ENCODE data around the gene ZNF790. TPM values are rescaled to one million over a fixed set of nuclear protein-coding genes. Genes with fewer than 3 reads are reported as not detected.

Gene ZNF790
- total RNA-seq (1 to 10 TPM; 6.4 to 7.0 TPM), polyA plus RNA-seq (6.8 TPM)

DNA sequence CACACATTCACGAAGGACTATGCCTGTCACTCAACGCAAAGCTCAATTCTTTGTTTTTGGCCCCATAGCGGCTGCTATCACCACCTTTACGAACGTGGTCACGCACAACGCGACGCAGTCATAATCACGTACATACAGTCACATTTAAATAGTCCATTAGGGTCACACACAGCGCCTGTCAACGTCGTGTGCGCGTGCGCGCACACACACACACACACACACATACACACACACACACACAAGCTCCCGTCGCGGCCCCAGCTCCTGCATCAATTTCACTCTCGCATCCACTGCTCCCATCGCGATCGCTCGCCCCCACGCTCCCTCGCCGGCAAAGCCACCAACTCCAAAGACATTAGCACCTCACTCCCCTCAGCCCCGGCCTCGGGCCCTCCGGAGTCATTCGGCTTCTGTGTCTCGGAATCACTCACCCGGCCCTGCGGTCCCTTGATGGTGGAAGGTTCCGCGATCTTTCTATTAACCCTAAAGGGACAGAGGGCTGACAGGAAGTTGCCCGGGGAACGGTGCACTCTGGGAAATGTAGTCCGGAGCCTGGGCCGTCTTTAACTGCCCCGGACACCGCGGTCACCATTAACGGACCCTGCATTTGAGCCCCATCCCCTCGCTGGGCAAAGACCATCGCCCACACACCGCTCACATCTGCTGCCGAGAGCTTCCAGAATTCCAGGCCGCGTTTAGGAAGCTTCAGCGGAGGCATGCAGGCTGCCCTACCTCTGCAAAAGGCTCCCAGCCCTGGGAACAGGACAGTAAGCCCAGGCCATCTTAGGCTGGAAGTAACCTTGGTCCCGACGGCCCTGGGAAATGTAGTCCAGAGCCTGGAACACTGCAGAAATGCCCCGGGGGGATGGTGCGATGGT lies at the start of gene ZNF790:
TSS of gene ZNF790 (minus strand) at position 482 of the 878 bp plus-strand sequence. CDS start 12,768 bp downstream, outside the sequence.
- Histone ChIP-seq H3K4me3 (ENCODE audit: low read length) (peak within 1 kb of the TSS; percentile 69), H3K4me1 (ENCODE audit: insufficient read depth, low read length) (peaks cover 14% of the 10 kb centered on the region)
- peaks cover 21 to 45% (median 33%) of the 10 kb centered on the region in 3 donors for H3K36me3 Mint-ChIP-seq

DNA sequence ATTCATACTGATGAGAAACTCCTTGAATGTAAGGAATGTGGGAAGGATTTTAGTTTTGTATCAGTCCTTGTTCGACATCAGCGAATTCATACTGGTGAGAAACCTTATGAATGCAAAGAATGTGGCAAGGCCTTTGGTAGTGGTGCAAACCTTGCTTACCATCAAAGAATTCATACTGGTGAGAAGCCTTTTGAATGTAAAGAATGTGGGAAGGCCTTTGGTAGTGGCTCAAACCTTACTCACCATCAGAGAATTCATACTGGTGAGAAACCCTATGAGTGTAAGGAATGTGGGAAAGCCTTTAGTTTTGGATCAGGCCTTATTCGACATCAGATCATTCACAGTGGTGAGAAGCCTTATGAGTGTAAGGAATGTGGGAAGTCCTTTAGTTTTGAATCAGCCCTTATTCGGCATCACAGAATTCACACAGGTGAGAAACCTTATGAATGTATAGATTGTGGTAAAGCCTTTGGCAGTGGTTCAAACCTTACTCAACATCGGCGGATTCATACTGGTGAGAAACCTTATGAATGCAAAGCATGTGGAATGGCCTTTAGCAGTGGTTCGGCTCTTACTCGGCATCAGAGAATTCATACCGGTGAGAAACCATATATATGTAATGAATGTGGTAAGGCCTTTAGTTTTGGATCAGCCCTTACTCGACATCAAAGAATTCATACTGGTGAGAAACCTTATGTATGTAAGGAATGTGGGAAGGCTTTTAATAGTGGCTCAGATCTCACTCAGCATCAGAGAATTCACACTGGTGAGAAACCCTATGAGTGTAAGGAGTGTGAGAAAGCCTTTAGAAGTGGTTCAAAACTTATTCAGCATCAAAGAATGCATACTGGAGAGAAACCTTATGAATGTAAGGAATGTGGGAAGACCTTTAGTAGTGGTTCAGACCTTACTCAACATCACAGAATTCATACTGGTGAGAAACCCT lies 39.1 kb upstream of the ZNF790 start:
- peaks cover 33% of the 10 kb centered on the region for H3K36me3 ChIP-seq (ENCODE audit: insufficient read depth, low read length)
- Mint-ChIP-seq H3K4me1 (no peaks in the 10 kb centered on the region), H3K36me3 (peaks cover 41 to 74% (median 73%) of the 10 kb centered on the region in 3 donors), H3K4me3 (no peak overlapping the region), H3K27me3 (no peaks in the 10 kb centered on the region), H3K9me3 (peaks cover 44 to 87% (median 84%) of the 10 kb centered on the region in 5 donors), H3K27ac (no peak overlapping the region)
- ChIA-PET POLR2A (no interaction called here), CTCF (no interaction called here)
- H3K27ac ChIP-seq (ENCODE audit: low read depth, low read length): no peak overlapping the region
- no peak for DNase-seq
- peaks cover 59% of the 10 kb centered on the region for H3K9me3 ChIP-seq (ENCODE audit: low read length)
- no peaks in the 10 kb centered on the region for H3K4me1 ChIP-seq (ENCODE audit: insufficient read depth, low read length)
- peak overlapping the region; percentile 2 for H3K4me3 ChIP-seq (ENCODE audit: low read length)
- H3K27me3 ChIP-seq (ENCODE audit: insufficient read depth, low read length, poor library complexity, severe bottlenecking): no peaks in the 10 kb centered on the region

More for the DNA sequence above, at the start of gene ZNF790:
- Histone ChIP-seq H3K36me3 (ENCODE audit: insufficient read depth, low read length) (no peaks in the 10 kb centered on the region), H3K9me3 (ENCODE audit: low read length) (peaks cover 18% of the 10 kb centered on the region), H3K27me3 (ENCODE audit: insufficient read depth, low read length, poor library complexity, severe bottlenecking) (no peaks in the 10 kb centered on the region), H3K27ac (ENCODE audit: low read depth, low read length) (peak within 1 kb of the TSS; percentile 77)
- ChIA-PET POLR2A (interaction anchor here (0.5 to 3.1 kb wide), 8 partner anchors 12 to 757 kb away, joined by 3 to 49 read pairs (median 7); partner anchors contain the start of genes ZNF260, ZNF345, ZNF540 and ZNF571), CTCF (interaction anchor here (1.9 kb wide), 1 partner anchor 12 kb away, joined by 17 read pairs; the partner anchor contains the start of gene ZNF345)
- Mint-ChIP-seq H3K27me3 (no peaks in the 10 kb centered on the region), H3K27ac (peak within 1 kb of the TSS in 4 of 8 donors; percentile 3 to 47 (median 38)), H3K9me3 (peaks cover 17 to 30% (median 25%) of the 10 kb centered on the region in 5 donors), H3K4me3 (peak within 1 kb of the TSS in 1 of 7 donors; percentile 68), H3K4me1 (peaks cover 5 to 21% (median 11%) of the 10 kb centered on the region in 3 donors)
- DNase-seq: peak; percentile 72 to 88 (median 85)

DNA sequence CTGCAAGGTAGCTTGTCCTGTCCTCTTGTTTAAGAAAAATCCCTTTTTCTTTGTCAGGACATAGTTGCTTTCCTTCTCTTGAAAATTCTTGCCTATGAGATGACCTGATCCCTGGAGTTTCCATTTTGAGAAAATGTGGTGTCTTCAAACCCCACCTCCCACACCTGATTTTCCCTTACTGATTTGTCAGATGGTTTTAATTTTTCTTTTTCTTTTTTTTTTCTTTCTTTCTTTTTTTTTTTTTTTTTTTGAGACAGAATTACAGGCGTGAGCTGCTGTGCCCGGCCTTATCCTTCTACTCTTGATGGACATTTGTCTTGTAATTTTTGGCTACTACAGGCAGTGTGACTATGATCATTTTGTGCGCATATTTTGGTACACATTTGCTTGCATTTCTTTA lies 13.7 kb upstream of the ZNF790 start:
- Mint-ChIP-seq H3K27ac (peak overlapping the region in 2 of 8 donors; percentile 48 to 58), H3K9me3 (peaks cover 5 to 20% (median 13%) of the 10 kb centered on the region in 5 donors), H3K4me1 (peaks cover 5 to 32% (median 19%) of the 10 kb centered on the region in 3 donors), H3K4me3 (no peak overlapping the region), H3K27me3 (no peaks in the 10 kb centered on the region), H3K36me3 (peaks cover 21 to 36% (median 30%) of the 10 kb centered on the region in 3 donors)
- ChIA-PET CTCF (no interaction called here), POLR2A (interaction anchor here (0.6 to 1.1 kb wide), 4 partner anchors 14 to 324 kb away, joined by 3 to 14 read pairs (median 3); partner anchors contain the start of gene ZNF260)
- Histone ChIP-seq H3K27me3 (ENCODE audit: insufficient read depth, low read length, poor library complexity, severe bottlenecking) (no peaks in the 10 kb centered on the region), H3K36me3 (ENCODE audit: insufficient read depth, low read length) (peaks cover 10% of the 10 kb centered on the region), H3K4me3 (ENCODE audit: low read length) (peak overlapping the region; percentile 91), H3K4me1 (ENCODE audit: insufficient read depth, low read length) (peaks cover 18% of the 10 kb centered on the region), H3K27ac (ENCODE audit: low read depth, low read length) (no peak overlapping the region), H3K9me3 (ENCODE audit: low read length) (no peaks in the 10 kb centered on the region)
- DNase-seq: no peak

DNA sequence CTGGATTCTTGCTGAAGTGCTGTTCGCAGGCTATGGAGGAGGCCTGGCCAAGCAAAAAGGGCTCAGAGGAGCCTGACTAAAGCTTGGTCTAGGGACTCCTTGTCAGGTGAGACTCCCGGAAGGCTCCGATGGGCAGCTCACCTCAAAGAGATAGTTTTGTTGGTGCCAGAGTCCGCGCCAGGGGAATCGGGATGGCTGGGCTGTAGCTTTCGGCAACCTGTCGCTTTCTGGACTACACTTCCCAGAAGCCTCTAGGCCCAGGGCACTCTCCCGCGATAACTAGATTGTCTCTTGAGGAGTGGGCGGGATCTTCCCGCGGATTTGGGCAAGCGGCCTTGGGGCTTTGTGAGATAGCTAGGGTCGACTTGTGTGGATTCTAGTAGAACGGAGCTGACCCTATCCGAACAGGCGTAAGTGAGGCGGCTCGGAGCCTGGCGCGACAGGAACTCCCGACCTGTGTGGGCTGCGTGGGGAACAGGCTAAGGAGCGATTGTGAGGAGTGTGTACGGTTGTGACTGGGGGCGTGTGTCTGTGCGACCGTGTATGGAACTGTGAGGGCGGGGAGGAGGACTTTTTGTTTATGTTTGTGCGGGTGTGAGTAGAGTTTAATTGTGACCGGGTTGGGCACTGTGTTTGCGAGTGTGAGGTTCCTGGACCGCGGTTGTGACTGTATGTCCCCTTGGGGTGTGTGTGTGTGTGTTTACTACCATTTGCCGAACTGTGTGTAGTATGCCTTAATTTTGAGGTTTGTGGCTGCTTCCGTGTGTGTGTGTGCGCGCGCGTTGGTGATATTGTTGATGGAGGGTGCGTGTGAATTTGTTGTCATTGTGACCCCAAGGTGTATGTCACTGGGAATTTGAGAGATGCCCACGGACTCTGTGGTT lies 12.6 kb upstream of the ZNF790 start, which contains the start of gene ZNF345:
TSS of gene ZNF345 (plus strand) at position 318 of the 884 bp plus-strand sequence. CDS start 25,955 bp downstream, outside the sequence.
- Histone ChIP-seq H3K36me3 (ENCODE audit: insufficient read depth, low read length) (peaks cover 3% of the 10 kb centered on the region), H3K27me3 (ENCODE audit: insufficient read depth, low read length, poor library complexity, severe bottlenecking) (no peaks in the 10 kb centered on the region), H3K4me1 (ENCODE audit: insufficient read depth, low read length) (peaks cover 18% of the 10 kb centered on the region), H3K9me3 (ENCODE audit: low read length) (no peaks in the 10 kb centered on the region), H3K4me3 (ENCODE audit: low read length) (peak within 1 kb of the TSS; percentile 91), H3K27ac (ENCODE audit: low read depth, low read length) (peak within 1 kb of the TSS; percentile 68)
- peak; percentile 75 to 91 (median 85) for DNase-seq
- CTCF ChIA-PET: interaction anchor here (1.0 to 2.3 kb wide), 3 partner anchors 13 to 321 kb away, joined by 4 to 17 read pairs (median 5); partner anchors contain the start of genes ZNF585A and ZNF790
- Mint-ChIP-seq H3K4me3 (no peak within 1 kb of the TSS), H3K4me1 (peaks cover 11 to 30% (median 19%) of the 10 kb centered on the region in 3 donors), H3K27ac (no peak within 1 kb of the TSS), H3K9me3 (peaks cover 3 to 11% (median 6%) of the 10 kb centered on the region in 5 donors), H3K27me3 (no peaks in the 10 kb centered on the region), H3K36me3 (peaks cover 19 to 33% (median 23%) of the 10 kb centered on the region in 3 donors)
- POLR2A ChIA-PET: interaction anchor here (0.8 to 2.6 kb wide), 8 partner anchors 12 to 656 kb away, joined by 3 to 49 read pairs (median 6); partner anchors contain the start of genes ZNF146, ZNF260, ZNF382 and ZNF565

DNA sequence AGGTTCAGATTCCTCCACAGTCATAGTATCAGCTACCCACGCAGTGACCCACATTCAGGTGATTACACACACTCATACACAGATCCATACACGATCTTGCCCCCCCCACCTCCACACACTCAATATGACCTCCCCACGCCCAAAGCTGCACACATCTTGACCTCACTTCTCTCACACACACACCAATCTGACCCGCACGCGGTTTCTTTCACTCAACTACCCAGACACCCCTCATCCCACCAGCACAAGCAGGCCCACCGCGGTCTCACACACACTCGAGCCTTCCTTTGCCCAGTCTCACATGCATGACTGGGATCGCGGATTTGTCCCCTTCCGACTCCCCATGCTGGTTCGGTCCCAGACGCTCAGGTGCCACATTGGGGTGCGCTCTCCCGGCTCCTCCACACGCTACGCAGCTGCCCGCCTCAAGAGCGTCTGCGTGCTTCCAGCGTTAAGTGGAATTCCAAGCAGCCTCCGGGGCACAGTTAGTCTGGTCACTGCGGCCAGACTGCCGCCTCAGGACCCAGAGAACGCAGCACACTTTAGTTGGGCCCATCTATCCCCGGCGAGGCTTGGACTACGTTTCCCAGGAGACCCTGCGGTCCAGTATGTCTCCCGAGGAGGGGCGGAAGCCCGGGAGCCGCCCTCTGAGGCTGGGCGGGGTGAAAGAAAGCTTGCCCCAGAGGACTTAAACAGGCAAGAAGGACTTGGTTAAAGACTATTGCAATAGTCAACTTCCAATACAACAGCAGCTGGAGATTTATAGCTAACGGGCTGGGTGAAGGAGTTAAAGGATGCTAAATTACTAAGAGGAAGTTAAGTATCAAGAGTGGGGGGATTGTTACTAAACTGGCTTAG lies 11.7 kb upstream of the ZNF790 start:
- CTCF ChIA-PET: interaction anchor here (1.0 to 2.3 kb wide), 3 partner anchors 12 to 322 kb away, joined by 4 to 17 read pairs (median 5); partner anchors contain the start of genes ZNF585A and ZNF790
- Mint-ChIP-seq H3K27ac (no peak overlapping the region), H3K4me3 (no peak overlapping the region), H3K36me3 (peaks cover 19 to 35% (median 24%) of the 10 kb centered on the region in 3 donors), H3K9me3 (peaks cover 0 to 10% (median 4%) of the 10 kb centered on the region in 5 donors), H3K4me1 (peaks cover 15 to 27% (median 19%) of the 10 kb centered on the region in 3 donors), H3K27me3 (no peaks in the 10 kb centered on the region)
- DNase-seq: peak; percentile 77 to 92 (median 84)
- peaks cover 18% of the 10 kb centered on the region for H3K4me1 ChIP-seq (ENCODE audit: insufficient read depth, low read length)
- no peaks in the 10 kb centered on the region for H3K27me3 ChIP-seq (ENCODE audit: insufficient read depth, low read length, poor library complexity, severe bottlenecking)
- H3K9me3 ChIP-seq (ENCODE audit: low read length): no peaks in the 10 kb centered on the region
- H3K36me3 ChIP-seq (ENCODE audit: insufficient read depth, low read length): no peaks in the 10 kb centered on the region
- POLR2A ChIA-PET: interaction anchor here (0.8 to 2.6 kb wide), 9 partner anchors 12 to 657 kb away, joined by 3 to 49 read pairs (median 6); partner anchors contain the start of genes ZNF146, ZNF260, ZNF382 and ZNF565
- peak overlapping the region; percentile 68 for H3K27ac ChIP-seq (ENCODE audit: low read depth, low read length)
- H3K4me3 ChIP-seq (ENCODE audit: low read length): peak overlapping the region; percentile 91

DNA sequence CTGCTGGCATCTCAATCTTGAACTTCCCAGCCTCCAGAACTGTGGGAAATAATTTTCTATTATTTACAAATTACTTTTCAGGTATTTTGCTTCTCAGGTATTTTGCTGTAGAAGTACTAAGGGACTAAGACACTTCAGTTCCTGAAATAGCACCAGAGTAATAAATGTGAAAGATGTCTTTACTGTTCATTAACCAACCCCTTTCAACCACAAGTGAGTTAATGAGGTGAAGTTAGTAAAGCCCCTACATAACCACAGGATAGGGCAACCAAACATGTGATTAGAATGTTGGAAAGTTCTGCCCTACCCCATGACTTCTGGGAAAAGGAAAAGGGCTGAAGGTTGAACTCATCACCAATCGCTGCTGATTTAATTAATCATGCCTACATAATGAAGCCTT lies 9.8 kb upstream of the ZNF790 start:
- H3K4me1 ChIP-seq (ENCODE audit: insufficient read depth, low read length): peaks cover 18% of the 10 kb centered on the region
- Mint-ChIP-seq H3K9me3 (peaks cover 0 to 4% (median 2%) of the 10 kb centered on the region in 5 donors), H3K4me3 (peak overlapping the region in 4 of 7 donors; percentile 74 to 84 (median 80)), H3K36me3 (peaks cover 9 to 28% (median 21%) of the 10 kb centered on the region in 3 donors), H3K4me1 (peaks cover 13 to 20% (median 15%) of the 10 kb centered on the region in 3 donors), H3K27ac (peak overlapping the region in 5 of 8 donors; percentile 70 to 95 (median 95)), H3K27me3 (no peaks in the 10 kb centered on the region)
- DNase-seq: no peak
- H3K9me3 ChIP-seq (ENCODE audit: low read length): no peaks in the 10 kb centered on the region
- POLR2A ChIA-PET: no interaction called here
- no peaks in the 10 kb centered on the region for H3K36me3 ChIP-seq (ENCODE audit: insufficient read depth, low read length)
- H3K27me3 ChIP-seq (ENCODE audit: insufficient read depth, low read length, poor library complexity, severe bottlenecking): no peaks in the 10 kb centered on the region
- CTCF ChIA-PET: no interaction called here
- no peak overlapping the region for H3K4me3 ChIP-seq (ENCODE audit: low read length)
- no peak overlapping the region for H3K27ac ChIP-seq (ENCODE audit: low read depth, low read length)
